ENCODE data around the gene GPR141.

The GPR141 gene

DNA sequence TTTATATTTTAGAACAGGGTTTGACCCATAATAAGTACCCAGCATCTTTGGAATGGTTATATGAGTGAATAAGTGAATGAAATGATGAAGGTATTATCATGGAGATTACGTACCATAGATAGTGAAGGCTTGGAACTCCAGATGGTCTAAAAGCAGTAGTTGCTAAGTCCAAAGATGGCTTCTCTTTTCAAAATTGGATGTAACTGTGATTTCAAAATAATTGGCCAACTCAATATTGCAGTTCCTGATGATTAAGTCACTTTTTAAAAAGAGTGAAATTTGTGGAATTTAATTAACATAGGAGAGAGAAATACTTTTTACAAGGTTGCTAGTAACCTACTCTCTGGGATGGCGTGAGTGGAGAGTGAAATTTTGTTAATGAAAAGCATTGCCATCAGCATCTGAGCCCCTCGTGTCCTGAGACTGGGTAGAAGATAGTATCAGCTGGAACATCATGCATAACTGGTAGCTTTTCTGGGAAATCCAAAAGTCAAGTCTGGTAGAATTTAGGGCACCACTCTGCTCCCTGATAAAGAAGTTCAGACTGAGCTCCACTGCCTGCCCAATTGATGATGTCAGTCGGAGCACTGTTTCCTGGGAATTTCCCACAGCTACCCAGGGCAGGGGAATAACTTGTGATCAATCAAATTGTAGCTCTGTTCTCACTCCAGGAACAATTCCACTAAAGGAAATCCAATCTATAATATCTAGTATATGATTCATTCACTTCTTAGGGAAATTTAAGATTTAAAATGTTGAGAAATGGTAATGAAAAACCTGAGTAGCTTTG is 3.2 kb downstream of the GPR141 start:
- H3K27me3 ChIP-seq (replicated peaks; ENCODE audit: control insufficient read depth, insufficient read depth, low read length): no peaks in the 10 kb centered on the region
- H3K4me3 ChIP-seq (replicated peaks; ENCODE audit: low read depth, low read length): no peak overlapping the region
- TF ChIP-seq, protein P1, sequence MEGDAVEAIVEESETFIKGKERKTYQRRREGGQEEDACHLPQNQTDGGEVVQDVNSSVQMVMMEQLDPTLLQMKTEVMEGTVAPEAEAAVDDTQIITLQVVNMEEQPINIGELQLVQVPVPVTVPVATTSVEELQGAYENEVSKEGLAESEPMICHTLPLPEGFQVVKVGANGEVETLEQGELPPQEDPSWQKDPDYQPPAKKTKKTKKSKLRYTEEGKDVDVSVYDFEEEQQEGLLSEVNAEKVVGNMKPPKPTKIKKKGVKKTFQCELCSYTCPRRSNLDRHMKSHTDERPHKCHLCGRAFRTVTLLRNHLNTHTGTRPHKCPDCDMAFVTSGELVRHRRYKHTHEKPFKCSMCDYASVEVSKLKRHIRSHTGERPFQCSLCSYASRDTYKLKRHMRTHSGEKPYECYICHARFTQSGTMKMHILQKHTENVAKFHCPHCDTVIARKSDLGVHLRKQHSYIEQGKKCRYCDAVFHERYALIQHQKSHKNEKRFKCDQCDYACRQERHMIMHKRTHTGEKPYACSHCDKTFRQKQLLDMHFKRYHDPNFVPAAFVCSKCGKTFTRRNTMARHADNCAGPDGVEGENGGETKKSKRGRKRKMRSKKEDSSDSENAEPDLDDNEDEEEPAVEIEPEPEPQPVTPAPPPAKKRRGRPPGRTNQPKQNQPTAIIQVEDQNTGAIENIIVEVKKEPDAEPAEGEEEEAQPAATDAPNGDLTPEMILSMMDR (IDR thresholded peaks at IDR 0.05; ENCODE audit: insufficient read depth, low read length, poor library complexity, severe bottlenecking): no peak
- H3K36me3 ChIP-seq (ENCODE audit: control insufficient read depth, insufficient read depth, low read length): no peaks in the 10 kb centered on the region
- DNase-seq (ENCODE audit: extremely low read depth, insufficient read length): no peak

DNA sequence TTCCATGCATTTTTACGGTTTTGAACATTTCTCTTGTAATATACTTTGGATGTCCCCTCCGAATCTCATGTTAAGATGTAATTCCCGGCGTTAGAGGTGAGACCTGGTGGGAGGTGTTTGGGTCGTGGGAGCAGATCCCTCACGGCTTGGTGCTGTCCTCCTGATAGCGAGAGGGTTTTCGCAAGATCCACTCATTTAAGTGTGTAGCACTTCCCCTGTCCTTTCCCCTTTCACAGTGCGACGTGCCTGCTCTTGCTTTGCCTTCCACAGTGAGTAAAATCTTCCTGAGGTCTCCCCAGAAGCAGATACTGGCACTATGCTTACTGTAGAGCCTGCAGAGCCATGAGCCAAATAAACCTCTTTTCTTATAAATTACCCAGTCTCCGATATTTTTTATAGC is 6.6 kb downstream of the GPR141 start:
- DNase-seq (ENCODE audit: extremely low read depth, insufficient read length): no peak
- H3K4me3 ChIP-seq (replicated peaks; ENCODE audit: low read depth, low read length): no peak overlapping the region
- TF ChIP-seq, protein P1 (IDR thresholded peaks at IDR 0.05; ENCODE audit: insufficient read depth, low read length, poor library complexity, severe bottlenecking): no peak

DNA sequence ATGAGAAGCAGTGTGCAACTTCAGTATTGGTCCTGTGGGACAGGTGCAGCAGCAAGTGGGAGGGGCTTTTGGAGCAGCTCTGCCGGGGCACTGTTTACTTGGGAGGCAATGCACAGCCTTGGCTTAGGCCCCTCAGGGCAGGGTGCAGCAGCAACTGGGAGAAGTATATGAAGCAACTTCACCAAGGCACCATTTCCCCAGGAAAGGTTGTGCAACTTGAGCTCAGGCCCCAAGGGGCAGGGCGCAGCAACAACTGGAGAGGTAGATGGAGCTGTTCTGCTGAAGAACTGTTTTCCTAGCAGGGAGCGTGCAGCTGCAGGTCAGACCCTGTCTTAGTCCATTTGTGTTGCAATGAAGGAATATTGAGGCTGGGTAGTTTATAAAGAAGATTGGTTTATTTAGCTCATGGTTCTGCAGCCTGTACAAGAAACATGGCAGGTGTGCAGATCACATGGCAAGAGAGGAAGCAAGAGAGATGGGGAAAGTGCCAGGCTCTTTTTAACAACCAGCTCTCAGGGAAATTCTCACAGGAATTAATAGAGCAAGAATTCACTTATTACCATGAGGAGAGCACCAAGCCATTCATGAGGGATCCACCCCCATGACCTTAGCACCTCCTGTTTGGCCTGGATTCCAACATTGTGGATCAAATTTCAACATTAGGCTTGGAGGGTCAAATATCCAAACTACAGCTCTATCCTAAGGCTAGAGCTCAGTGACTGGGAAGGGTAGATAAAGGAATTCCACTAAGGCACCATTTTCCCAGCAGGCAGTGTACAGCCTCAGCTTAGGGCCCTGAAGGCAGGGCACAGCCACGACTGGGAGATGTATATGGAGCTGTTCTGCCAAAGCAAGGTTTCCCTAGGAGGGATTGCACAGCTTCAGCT is 10.9 kb downstream of the GPR141 start:
- no peak for DNase-seq (ENCODE audit: extremely low read depth, insufficient read length)
- H3K36me3 ChIP-seq (ENCODE audit: control insufficient read depth, insufficient read depth, low read length): no peaks in the 10 kb centered on the region
- TF ChIP-seq, protein P1 (IDR thresholded peaks at IDR 0.05; ENCODE audit: insufficient read depth, low read length, poor library complexity, severe bottlenecking): no peak
- no peaks in the 10 kb centered on the region for H3K27me3 ChIP-seq (replicated peaks; ENCODE audit: control insufficient read depth, insufficient read depth, low read length)
- H3K4me3 ChIP-seq (replicated peaks; ENCODE audit: low read depth, low read length): no peak overlapping the region

More for the DNA sequence above, 6.6 kb downstream of the GPR141 start:
- no peaks in the 10 kb centered on the region for H3K27me3 ChIP-seq (replicated peaks; ENCODE audit: control insufficient read depth, insufficient read depth, low read length)
- H3K36me3 ChIP-seq (ENCODE audit: control insufficient read depth, insufficient read depth, low read length): no peaks in the 10 kb centered on the region

DNA sequence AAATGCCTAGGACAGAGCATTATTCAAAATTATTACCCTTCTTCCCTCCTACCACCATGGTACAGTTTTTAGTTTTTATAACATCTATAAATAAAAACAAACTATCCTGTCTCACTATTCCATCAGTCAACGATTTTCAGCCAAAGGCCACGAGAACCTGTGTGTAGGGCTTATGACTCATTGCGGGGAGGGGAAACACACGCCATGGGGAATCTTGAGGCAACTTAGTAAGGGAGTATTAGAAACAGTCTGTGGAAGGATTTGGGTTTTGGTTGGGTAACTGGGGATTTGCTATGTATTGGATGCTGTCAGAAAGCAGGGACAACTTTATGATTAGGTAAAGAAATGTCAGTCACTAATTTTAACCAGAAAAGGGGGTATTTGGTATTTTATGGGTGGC is 14.7 kb downstream of the GPR141 start:
- TF ChIP-seq, protein P1 (IDR thresholded peaks at IDR 0.05; ENCODE audit: insufficient read depth, low read length, poor library complexity, severe bottlenecking): no peak

DNA sequence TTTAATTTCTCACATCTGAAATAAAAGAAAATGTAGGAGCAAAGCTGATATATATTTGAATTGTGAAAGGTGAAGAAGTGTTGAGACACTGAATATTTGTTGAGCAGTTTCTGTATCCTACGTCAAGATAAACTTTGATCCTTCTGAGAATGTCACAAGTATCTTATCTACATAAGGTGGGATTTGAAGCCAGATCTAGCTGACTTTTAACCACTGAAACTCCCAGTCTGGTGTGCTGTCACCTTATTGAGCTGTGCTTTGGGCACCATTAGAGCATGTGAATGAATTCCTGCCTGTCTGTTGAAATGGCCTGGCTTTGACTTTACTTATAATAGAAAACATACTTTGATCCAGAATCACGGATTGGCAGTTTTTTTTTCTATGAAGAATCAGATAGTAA is 15.2 kb downstream of the GPR141 start:
- H3K36me3 ChIP-seq (ENCODE audit: control insufficient read depth, insufficient read depth, low read length): no peaks in the 10 kb centered on the region
- TF ChIP-seq, protein P1 (IDR thresholded peaks at IDR 0.05; ENCODE audit: insufficient read depth, low read length, poor library complexity, severe bottlenecking): no peak
- no peak overlapping the region for H3K4me3 ChIP-seq (replicated peaks; ENCODE audit: low read depth, low read length)
- no peaks in the 10 kb centered on the region for H3K27me3 ChIP-seq (replicated peaks; ENCODE audit: control insufficient read depth, insufficient read depth, low read length)
- no peak for DNase-seq (ENCODE audit: extremely low read depth, insufficient read length)

More for the DNA sequence above, 14.7 kb downstream of the GPR141 start:
- no peak overlapping the region for H3K4me3 ChIP-seq (replicated peaks; ENCODE audit: low read depth, low read length)
- DNase-seq (ENCODE audit: extremely low read depth, insufficient read length): no peak
- H3K36me3 ChIP-seq (ENCODE audit: control insufficient read depth, insufficient read depth, low read length): no peaks in the 10 kb centered on the region
- H3K27me3 ChIP-seq (replicated peaks; ENCODE audit: control insufficient read depth, insufficient read depth, low read length): no peaks in the 10 kb centered on the region

Data from GM06990 (cell line).